Activated T-cell treated with anti-CD3 and anti-CD28 coated beads, Interleukin-2, amount 50 U/mL, for 48 hours (primary cell): Measurements from ENCODE around the gene SAMD9.
"Not testable (repeated sequence)": the region's sequence is repeated elsewhere in the genome, so short reads cannot be mapped to it uniquely, and the experiment has no call there.

Experiments
- DNase-seq, 2 experiments: peaks; one replicate each; pipeline ENCODE4 v3.0.0-alpha.2; 2020

SAMD9 gene

DNA sequence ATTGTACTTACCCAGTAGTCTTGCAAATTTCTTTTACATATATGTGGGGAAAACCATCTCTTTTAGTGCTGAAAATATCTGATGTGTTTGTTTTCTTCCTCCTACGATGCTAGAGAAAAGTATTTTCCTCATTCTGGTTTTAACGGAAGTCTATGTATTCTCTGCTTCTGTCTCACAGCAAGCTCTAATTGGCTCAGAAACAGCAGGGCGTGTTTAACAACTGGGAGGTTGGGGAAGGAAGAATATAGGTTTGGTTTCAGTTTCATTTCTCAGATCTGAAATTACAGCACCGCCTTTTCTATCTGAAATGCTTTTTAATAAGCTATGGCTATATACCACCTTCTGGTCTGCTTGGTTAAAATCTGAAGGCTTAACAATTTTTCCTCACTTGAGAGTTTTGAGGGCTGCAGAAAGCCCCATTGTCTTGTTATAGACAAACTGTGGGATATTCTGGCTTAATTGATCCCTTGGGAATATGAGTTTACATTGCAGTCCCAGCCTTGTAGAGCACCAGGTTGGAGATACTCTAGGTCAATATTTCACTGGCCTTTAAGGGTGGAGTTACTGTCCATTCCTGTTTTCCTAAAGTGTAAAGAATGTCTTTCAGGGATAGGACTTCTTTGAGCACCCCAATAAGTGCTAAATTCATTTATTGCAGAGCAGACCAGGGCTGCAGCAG lies at the start of gene SAMD9:
Gene SAMD9, minus strand, starts transcription at position 128 of the 679 bp plus-strand sequence. CDS start 11,882 bp downstream, outside the sequence.
- peak; percentile 31 to 41 for DNase-seq

DNA sequence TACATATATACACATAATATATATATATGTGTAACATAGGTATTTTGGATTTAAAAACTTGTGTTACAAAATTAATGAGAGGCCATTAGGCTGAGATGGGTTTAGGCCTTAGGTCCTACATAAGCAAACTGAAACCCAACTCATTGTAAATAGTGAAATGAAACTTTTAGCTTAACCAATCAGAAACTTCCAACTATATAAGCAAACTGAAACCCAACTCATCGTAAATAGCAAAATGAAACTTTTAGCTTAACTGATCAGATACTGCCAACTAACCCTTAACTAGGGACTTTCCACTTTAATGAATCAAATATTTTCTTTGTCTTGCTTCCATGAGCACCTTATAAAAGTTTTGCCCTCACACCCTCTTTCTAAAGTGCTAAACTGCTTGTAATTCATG lies 47.7 kb upstream of the SAMD9 start:
- no peak for DNase-seq

DNA sequence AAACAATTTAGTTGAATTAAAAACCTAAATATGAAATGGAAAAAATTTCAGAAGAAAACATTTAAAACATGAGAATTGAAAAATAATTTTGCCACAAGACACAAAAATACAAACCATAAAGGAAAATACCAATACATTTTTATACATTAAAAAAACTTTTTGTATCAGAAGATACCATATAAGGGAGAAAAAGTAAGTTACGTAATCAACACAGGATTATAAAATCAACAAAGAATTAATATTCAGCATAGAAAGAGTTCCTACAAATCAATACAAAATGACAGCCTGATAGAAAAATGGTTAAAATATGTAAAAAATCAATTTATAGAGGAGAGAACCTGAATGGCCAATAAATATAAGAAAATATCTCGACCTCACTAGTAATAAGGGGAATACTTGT lies 47.0 kb upstream of the SAMD9 start:
- DNase-seq = no peak

DNA sequence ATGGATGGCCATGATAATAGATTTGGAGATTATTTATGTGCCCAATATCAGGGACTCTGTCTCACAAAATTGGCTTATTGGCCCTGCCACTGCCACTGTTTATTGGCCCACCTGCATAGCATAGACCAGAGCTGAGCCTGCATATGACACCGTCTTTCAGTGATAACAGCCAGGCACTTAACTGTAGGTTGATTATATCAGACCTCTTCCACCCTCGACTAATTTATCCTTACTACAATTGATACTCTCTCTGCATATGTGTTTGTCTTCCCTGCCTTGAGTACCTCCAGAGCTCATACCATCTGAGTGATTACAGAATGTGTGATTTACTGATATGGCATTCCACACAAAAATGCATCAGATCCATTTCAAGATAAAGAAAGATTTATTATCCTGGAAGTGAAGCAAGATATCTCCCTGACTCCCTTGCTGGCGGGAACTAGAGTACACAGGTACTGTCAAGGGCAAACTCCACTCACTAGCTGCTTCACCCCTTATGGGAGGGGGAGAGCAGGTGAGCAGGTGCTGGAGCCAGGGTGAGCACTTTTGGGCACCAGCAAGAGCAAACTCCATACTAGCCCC lies 43.5 kb upstream of the SAMD9 start:
- no peak for DNase-seq

DNA sequence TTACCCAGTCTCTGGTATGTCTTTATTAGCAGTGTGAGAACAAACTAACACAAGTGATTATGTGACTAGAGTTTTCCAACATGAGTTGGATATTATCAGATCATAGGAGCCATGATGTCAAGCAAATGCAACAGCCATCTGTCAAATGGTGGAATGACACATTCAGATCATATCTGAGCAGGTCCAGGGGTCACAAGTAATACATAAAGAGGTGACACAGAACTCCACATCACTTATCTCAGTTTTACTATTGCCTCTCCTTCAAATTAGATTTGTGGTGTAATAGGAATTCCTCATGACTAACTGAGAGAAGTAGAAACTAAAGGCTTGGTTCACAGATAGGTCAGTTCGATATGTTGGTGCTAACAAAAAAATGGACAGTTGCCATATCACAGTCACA lies 42.6 kb upstream of the SAMD9 start:
- DNase-seq = no peak

DNA sequence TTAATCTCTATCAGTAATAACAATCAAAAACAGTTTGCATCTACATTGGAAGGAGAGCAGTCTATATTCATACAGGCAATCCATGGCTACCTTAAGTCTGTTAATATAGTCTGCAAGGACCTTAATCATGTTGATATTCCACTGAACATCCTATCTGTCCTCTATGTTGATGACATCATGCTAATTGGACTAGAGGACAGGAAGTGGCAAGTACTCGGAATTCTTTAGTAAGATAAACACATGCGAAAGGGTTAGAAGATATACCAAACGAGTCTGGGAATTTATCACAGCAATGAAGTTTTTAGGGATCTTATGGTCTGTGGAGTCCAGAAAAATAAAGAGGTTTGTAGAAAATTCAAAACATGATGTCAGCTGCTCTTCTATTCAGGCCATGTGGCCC lies 41.7 kb upstream of the SAMD9 start:
- DNase-seq = no peak

DNA sequence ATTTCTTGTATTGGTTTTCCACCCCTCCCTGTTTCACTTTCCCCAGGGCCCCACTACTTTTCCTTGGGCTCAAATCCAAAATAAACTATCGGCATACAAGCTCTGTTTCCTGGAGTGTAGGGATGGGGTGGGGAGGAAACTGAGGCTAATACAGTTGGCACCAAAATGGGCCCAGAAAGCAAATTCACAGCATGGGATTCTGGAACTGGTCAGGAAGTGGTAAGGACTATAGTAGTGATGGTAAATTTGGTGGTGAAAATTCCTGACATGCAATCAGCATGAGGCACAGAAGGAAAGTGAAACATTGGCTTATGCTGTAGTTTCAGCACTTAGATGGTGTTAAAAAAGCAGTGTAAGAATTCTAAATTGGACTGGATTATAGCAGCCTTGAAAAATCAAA lies 39.1 kb upstream of the SAMD9 start:
- no peak for DNase-seq

DNA sequence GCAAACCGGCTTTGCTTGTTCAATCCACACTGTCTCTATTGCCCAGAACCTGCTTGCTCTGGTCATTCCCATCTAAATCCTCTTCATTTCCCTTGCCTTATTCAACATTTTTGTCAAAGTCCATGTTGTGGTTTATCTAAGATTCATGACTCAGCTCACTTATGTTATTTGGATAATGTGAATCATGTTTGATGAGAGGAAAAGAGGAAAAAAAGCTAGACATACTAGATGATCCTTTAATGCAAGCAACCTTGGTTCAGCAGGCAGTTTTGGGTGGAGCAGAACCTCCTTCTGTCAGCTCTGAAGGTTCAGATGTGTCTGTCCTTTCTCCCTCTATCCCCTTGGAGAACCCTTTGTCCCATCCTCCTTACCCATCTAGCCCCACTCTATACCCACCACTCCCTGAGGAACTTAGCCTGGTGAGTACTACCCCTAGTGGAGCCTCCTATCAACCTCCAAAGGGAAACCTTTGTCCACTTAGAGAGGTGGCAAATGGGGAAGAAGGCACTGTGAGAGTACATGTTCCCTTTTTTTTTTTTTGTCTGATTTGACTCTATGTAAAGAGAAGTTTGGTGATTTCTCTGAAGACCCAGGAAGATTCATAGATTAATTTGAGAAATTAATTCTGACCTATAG lies 32.5 kb upstream of the SAMD9 start:
- DNase-seq = no peak

DNA sequence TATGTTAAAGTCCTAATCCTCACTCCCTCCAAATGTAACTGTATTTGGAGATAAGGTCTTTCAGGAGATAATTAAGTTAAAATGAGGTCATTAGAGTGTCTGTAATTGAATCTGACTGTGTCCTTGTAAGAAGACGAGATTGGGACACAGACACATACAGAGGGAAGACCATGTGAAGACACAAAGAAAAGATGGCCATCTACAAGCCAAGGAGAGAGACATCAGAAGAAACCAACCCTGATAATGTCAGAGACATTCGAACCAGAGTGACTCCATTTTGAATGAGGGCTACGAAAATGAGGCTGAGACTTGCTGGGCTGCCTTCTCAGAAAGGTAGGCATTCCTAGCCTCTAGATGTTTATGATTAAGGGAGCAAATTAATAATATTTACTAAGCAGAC lies 30.9 kb upstream of the SAMD9 start:
- no peak for DNase-seq

DNA sequence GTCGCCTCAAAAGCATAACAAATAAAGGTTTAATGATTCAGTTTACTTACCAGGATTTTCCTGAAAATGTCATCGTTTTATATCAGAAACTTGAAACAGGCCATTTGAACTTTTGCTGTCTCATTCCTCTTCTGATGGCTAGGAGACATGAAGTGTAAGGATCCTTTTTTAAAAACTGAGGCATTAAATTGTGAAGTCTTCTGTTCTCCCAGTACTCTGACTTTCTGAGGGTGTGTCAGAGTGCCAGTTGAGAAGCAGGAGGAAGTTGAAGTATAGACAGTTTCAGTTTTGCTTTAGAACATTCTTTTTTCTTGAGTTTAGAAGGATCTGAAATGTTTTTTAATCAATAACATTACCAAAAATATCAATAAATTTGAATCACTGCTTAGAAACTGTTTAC lies 30.4 kb upstream of the SAMD9 start, which contains the start of gene SAMD9L:
Gene SAMD9L, minus strand, starts transcription at position 242 of the 400 bp plus-strand sequence. CDS start 12,414 bp downstream, outside the sequence.
- no peak for DNase-seq

DNA sequence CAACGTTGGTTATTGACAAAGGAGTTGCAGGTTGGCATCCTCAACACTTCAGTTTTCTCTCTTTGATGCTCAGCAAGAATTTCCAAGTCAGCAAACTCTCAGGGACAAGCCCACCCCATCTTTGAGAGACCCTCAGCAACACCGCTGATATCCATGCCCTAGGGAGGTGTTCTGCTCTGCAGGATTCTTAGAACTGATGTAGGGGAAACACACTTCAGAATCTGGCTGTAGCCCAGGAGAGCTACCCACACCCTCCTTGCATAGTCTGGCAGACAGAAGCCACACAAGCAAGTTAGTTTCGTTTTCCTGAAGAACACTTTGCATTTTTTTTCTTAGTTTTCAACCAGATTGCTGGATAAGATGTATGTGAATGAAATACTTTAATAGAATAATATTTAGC lies 29.6 kb upstream of the SAMD9 start:
- peak; percentile 37 to 48 for DNase-seq

DNA sequence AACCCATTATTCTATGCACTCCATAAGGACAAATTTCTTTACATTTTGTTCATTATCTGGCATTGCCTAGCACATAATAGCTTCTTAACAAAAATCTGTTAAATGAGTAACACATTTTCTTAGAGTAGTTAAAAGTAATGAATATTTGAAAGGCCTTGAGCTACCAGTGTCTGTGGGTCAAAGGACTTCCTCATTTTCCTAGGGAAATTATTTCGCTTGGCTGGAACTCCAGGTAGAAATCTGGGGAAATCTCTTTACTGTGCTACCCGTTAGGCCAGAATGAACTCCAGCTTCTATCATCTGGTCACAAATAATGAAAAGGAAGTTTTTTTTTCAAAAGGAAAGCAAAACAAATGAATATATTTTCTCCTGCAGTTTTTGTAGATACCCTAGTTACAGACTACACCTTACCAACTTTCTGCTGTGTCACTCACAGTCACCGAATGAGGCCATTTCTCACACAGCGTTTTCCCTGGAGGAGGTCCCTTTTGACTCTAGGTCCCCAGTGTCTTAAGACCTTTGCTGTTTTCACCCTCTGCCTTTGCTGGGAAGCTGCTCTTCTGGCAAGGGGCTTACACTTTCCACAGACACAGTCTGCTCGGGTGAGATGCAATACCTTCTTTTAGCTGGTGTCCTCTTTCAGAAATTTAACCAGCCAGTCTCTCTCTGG lies 28.8 kb upstream of the SAMD9 start:
- DNase-seq = peak in 1 of 2 experiments; percentile 22

DNA sequence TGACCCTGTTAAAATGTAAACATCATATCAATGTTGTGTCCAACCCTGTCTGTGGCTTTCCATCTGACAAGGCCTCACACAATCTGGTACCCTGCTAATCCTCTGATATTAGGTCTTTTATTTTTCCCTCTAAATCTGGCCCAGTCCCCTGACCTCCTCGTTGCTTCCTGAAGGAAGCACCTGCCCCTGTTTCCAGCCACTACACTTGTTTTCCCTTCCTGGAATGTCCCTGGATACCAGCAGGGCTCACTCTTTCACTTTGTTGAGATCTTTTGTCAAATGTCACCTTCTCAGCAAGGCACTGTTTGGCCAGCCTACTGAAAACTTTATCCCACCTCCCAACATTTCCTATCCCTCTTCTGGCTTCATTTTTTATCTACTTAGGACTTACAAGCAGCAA lies 28.3 kb upstream of the SAMD9 start:
- no peak for DNase-seq

DNA sequence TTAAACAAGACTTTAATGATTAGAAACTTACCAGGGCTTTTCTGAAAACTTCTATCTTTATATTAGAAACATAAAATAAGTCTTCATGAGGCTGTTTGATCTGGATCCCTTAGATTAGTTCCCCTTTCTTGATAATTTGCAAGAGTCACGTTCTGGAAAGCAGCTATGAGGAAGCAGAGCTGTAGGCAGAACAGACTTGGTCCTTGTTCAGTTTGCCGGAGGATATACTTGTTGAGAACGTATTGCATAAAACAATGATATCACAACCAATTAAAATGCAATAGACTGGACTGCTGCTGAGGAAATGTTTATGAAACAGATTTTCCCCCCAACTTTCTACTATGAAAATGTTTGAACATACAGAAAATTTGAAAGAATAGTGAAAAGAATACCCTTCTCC lies 27.6 kb upstream of the SAMD9 start:
- DNase-seq = no peak

DNA sequence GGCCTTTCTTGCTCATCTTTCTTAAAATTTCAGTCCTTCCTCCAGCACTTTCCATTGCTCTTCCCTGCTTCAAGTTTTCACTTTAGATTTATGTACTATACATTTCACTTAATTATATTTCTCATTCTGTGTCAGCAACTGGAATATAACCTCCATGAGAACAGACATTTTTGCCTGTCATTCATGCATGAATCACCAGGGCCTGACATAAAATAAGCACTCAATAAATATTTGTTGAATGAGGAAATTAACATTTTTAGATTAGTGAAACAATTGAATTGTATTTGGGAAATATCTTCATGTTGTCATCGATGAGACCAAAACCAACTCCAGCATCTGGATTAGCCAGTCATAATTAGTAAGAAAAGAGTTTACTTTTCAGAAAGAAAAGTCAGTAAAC lies 24.3 kb upstream of the SAMD9 start:
- DNase-seq = no peak

DNA sequence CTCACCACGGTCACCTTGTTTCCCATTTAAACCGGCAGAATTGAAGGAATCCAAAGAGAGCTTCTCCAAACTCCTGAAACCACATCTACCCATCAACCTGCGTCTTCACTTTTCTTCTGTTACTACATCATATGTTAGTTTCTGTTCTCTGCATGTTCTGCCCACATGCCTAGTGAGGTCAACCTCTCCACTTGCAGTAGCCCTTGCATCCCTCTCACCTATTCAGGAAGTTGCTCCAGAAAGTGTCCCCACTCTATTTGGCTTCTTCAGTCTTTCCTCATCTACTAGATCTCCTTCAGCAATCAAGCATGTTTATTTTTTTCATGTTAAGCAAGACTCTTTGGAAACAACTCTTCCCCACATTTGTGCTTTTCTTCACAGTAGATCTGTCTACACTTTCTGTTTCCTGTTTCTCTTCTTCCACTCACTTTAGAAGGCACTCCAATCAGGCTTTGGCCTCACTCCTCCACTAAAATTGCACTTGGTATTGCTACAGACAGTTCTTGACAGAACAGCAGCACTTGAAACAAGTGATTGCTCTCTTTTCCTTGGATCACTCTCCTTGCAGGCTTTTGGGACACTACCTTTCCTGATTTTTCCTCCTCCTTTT lies 22.9 kb upstream of the SAMD9 start:
- DNase-seq = no peak

DNA sequence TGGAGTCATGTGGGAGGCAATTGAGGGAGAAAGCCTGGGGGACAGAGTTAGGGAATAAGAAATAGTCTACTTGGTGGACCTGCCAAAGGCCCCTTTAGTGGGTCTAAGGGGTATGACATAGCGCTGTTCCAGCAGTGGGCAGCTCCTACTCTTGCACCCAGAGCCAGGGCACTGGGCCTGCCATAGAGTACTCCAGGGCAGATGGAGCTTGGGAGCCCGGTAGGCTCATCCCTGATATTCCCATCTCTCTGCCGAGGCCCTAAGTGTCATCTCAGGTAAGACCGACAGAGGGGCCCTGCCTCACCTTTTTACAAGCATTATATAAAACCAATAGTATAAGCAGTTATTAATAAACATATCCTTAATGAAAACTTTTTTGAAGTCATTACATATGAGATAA lies 20.8 kb upstream of the SAMD9 start:
- DNase-seq = no peak

DNA sequence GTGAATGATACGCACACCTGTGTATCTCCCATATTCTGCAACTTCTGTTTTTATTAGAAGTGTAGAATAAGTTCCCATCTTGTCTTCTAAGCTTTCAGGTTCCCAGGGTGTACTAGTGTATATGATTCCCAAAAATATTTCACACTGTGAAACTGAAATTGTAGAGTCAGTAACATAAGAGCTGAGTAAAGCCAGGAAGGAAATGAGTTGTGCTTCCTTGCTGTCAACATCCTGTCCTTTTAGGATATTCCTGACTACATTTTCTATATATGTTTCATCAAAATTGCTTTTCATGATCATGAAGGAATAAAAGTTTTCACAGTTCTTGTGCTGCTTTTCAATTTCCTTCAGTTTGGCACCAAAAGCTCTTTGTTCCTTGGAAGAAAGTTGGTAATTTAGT lies 15.2 kb upstream of the SAMD9 start:
- no peak for DNase-seq

DNA sequence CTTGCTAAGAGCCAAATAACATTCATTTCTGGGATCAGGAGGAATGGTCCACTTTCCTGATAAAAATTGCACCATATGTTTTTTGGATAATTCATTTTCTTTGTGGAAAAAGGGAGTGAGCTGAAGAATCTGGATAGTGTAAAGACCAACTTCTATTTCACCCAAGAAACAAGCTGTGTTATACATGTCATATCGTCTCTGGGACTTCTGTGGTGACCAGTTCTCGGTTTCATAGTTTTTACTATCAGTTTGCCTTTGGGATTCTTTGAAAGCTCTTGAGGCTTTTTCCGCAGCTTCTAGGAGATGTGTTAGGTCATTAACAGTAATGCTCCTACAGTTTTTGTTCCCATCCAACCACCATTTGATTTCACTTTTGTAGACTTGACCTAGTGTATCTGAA lies 14.4 kb upstream of the SAMD9 start:
- DNase-seq = no peak

DNA sequence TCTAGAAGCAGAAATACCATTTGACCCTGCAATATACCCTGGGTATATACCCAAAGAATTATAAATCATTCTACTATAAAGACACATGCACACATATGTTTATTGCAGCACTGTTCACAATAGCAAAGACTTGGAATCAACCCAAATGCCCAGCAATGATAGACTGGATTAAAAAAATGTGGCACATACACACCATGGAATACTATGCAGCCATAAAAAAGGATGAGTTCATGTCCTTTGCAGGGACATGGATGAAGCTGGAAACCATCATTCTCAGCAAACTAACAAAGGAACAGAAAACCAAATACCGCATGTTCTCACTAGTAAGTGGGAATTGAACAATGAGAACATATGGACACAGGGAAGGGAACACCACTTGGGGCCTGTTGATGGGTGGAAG lies 9.2 kb upstream of the SAMD9 start:
- not testable (repeated sequence) for DNase-seq

DNA sequence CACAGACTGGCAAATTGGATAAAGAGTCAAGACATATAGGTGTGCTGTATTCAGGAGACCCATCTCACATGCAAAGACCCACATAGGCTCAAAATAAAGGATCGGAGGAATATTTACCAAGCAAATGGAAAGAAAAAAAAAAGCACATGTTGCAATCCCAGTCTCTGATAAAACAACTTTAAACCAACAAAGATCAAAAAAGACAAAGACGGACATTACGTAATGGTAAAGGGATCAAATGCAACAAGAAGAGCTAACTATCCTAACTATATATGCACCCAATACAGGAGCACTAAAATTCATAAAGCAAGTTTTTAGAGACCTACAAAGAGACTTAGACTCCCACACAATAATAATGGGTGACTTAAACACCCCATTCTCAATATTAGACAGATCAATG lies 5.8 kb upstream of the SAMD9 start:
- DNase-seq = not testable (repeated sequence)

DNA sequence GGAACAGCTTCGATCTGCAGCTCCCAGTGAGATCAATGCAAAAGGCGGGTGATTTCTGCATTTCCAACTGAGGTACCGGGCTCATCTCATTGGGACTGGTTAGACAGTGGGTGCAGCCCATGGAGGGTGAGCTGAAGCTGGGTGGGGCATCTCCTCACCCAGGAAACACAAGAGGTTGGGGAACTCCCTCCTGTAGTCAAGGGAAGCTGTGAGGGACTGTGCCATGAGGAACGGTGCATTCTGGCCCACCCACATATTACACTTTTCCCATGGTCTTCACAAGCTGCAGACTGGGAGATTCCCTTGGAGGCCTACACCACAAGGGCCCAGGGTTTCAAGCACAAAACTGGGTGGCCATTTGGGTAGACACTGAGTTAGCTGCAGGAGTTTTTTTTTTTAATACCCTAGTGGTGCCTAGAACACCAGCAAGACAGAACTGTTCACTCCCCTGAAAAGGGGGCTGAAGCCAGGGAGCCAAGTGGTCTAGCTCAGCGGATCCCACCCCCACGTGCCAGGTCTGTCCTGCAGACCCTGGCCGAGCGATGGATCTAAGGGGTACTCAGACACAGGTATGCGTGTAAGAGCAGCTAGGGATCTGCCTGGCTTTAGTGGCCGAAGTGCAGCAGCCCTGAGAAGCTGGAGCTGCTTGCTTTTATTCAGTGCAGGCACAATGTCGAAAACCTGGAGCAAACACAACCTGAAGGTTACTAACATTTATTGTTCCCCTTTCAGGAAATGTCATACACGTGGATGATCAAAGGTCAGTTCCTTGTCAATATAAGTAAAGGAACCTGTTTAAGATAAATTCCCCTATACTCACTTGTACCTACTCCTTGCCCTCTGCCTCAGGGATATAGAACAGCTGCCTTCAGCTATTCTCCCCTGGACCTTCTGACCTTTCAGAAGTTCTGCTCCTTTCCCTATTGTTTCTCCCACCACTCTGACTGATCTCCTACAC lies 3.1 kb upstream of the SAMD9 start:
- no peak for DNase-seq
